Skin epidermis (tissue), 12 donors: ENCODE data around the gene CYB561.
"Not testable (repeated sequence)": the region's sequence is repeated elsewhere in the genome, so short reads cannot be mapped to it uniquely, and the experiment has no call there.

ENCODE experiments used
- H3K27ac ChIP-seq, 21 experiments: fragments of 200-600 bp; sonication (generic) in 11 of 21; one replicate each; pipeline ENCODE4 v1.5.0; 2020; ENCODE audit warnings: mild to moderate bottlenecking in 3 of 21, inconsistent platforms in 2 of 21, moderate library complexity in 2 of 21
- H3K4me3 ChIP-seq, 7 experiments: fragments of 200-600 bp; sonication (generic) in 2 of 7; one replicate each; pipeline ENCODE4 v1.5.0; 2020; ENCODE audit warnings: inconsistent platforms in 2 of 7, mild to moderate bottlenecking in 2 of 7, moderate library complexity in 1 of 7

The CYB561 gene

DNA sequence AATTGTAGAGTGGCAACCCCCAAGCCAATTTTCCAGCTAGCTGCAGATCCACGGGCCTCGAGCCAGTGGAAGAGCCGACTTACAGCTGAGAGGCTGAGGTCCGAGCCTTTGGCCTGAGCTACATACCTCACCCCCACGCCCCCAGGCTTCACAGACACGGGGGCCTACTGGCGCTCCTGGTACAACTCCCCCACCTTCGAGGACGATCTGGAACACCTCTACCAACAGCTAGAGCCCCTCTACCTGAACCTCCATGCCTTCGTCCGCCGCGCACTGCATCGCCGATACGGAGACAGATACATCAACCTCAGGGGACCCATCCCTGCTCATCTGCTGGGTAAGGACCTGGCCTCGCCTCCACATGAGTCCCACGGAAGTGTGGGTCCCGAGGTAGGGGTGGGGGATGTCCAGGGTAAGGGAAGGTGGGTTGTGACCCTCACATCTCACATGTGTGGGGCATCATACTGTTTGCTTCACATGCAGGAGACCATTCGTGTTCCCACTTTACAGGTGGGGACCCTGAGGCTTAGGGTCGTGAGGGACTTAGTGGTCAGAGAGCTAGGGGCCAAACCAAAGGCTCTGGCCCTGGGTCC, 34.2 kb upstream of the CYB561 start:
- Histone ChIP-seq H3K4me3 (no peak overlapping the region), H3K27ac (no peak overlapping the region)

GRCh38 chr17:63479495-63480184, 33.5 kb upstream of the CYB561 start:
- Histone ChIP-seq H3K4me3 (no peak overlapping the region), H3K27ac (no peak overlapping the region)

DNA sequence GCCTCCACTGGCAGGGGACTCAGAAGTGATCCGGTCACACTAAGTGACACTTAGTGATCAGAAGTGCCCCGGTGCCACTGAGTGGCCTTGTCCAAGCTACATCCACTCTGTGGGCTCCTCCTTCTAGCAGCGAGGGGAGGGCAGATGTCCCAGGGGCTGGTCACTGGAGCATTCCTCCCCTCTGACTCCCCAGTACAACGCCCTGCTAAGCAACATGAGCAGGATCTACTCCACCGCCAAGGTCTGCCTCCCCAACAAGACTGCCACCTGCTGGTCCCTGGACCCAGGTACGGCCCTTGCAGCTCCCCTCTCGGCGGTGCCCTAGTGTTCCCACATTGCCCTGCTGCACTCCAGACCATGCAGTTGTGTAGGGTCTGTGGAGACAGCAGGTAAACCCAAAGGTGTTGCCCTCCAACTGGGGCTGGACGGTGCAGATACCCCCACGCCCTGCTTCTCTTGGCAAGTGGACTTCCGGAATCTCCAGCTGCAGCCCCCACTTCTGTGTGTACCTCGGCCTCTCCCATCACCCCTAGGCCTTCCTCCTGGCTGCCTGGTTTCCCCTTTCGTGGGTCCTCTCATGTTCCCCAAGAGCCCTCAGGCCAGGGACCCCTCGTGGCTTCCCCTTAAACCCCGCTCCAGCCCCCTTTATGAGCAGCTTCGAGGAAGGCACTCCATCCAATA, 32.8 kb upstream of the CYB561 start:
- H3K27ac ChIP-seq: no peak overlapping the region
- H3K4me3 ChIP-seq: no peak overlapping the region

GRCh38 chr17:63477480-63478440, 31.7 kb upstream of the CYB561 start:
- Histone ChIP-seq H3K4me3 (peak overlapping the region; percentile 43 to 57 (median 49)), H3K27ac (peak overlapping the region in 3 of 21 experiments; percentile 44 to 65 (median 49))

GRCh38 chr17:63476854-63477479, 30.9 kb upstream of the CYB561 start, which contains the start of gene ACE:
Gene ACE, plus strand, starts transcription at chr17:63477061. Its CDS starts 34 bp downstream, at chr17:63477095.
- Histone ChIP-seq H3K4me3 (peak within 1 kb of the TSS; percentile 43 to 57 (median 49)), H3K27ac (peak within 1 kb of the TSS in 8 of 21 experiments; percentile 5 to 65 (median 32))

GRCh38 chr17:63476459-63476853, 30.4 kb upstream of the CYB561 start:
- Histone ChIP-seq H3K4me3 (peak overlapping the region; percentile 43 to 57 (median 49)), H3K27ac (peak overlapping the region in 8 of 21 experiments; percentile 5 to 65 (median 32))

DNA sequence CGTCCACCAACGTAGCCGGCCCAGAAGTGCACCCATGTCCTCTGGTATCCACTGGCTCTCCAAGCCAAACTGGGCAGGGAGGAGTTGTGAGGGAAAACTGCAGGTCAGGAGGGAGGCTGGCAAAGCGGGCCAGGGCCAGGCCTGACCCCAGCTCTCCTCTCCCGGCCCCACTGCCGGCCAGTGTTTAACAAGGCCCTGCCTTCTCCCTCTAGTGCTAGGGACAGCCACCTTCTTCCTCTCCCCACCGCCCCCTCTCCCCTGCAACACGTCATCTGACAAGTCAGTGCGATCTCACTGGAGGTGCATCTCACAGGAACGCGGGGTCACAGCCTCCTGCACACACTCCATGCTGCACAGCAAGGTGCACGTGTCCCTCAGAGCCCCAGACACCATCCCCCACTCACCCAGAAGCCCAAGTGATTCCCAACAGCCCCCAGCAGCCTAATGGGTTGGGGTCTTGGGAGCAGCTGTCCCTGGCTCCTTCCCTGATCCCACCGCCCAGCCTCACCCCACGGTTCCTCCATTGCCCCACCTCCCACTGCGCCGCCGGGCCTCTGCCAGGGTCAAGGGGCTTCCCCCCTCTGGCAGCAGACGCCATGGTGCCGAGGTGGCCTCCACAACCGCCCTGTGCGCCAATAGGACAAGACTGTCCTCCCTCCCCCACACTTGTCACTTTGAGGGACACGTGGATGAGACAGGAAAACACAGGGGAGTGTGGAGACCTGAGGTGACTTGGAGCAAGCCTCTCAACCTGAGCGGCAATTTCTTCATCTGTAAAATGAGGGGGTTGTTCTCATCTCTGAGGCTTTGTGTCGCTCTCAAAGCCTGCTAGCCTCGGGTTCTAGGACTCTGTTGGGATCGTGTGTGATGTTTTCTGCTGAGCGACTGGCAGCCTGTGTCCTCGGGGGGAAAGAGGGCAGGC, 29.6 kb upstream of the CYB561 start:
- Histone ChIP-seq H3K4me3 (peak overlapping the region in 2 of 7 experiments; percentile 52 to 57), H3K27ac (peak overlapping the region in 9 of 21 experiments; percentile 5 to 65 (median 38))

GRCh38 chr17:63474586-63475460, 28.7 kb upstream of the CYB561 start:
- Histone ChIP-seq H3K27ac (peak overlapping the region in 4 of 21 experiments; percentile 10 to 59 (median 30)), H3K4me3 (no peak overlapping the region)

DNA sequence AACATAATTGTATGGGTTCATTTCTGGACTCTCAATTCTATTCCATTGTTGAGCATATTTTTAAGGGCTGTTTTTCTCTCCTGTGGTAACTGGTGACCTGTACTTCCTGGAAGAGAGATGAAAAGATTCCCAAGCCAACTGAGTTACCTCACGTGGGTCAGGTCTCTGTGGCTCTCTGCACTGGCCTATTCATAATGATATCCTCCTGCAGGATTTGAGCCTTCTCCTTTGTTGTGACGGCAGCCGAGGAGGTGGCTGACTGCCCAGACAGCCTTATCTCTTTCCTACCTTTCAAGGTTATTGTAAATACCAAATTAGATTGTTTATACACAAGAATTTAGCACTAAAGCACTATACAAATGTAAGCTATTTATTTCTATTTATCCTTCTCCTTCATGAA, 28.1 kb upstream of the CYB561 start:
- Histone ChIP-seq H3K27ac (peak overlapping the region in 1 of 21 experiments; percentile 35), H3K4me3 (no peak overlapping the region)

DNA sequence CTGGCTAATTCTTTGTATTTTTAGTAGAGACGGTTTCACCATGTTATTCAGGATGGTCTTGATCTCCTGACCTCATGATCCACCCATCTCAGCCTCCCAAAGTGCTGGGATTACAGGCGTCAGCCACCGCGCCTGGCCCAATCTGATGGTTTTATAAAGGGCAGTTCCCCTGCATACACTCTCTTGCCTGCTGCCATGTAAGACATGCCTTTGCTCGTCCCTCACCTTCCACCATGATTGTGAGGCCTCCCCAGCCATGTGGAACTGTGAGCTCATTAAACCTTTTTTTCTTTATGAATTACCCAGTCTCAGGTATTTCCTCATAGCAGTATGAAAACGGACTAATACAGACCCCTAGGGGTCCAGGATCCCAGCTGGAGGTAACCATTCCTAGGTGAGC, 22.0 kb upstream of the CYB561 start:
- H3K4me3 ChIP-seq, H3K27ac ChIP-seq: not testable (repeated sequence)

DNA sequence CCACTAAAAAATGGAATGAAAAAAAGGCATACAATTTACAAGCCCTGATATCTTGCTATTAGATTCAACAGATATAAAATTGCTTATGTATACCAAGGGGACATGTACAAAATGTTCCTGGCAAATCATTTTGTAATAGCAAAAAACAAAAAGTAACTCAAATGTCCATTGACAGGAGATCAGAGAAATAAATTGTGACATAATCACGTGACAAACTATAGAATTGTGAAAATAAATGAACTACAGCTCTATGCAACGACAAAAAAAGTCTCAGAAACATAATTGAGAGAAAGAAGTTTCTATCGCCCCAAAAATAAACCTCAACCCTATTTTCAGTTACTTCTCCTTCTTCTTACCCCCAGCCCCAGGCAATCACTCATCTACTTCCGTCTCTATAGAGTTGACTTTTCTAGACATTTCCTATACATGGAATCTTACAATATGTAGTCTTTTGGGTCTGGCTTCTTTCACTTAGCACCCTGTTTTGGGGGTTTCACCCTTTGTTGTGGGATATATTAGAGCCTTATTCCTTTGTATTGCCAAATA, 18.7 kb upstream of the CYB561 start:
- no peak overlapping the region for H3K27ac ChIP-seq
- H3K4me3 ChIP-seq: no peak overlapping the region

GRCh38 chr17:63463771-63464170, 17.7 kb upstream of the CYB561 start:
- H3K27ac ChIP-seq: no peak overlapping the region

GRCh38 chr17:63460018-63460417, 13.9 kb upstream of the CYB561 start:
- H3K27ac ChIP-seq: peak overlapping the region in 9 of 21 experiments; percentile 39 to 77 (median 68)
- no peak overlapping the region for H3K4me3 ChIP-seq

More at GRCh38 chr17:63463771-63464170, 17.7 kb upstream of the CYB561 start:
- H3K4me3 ChIP-seq: no peak overlapping the region

DNA sequence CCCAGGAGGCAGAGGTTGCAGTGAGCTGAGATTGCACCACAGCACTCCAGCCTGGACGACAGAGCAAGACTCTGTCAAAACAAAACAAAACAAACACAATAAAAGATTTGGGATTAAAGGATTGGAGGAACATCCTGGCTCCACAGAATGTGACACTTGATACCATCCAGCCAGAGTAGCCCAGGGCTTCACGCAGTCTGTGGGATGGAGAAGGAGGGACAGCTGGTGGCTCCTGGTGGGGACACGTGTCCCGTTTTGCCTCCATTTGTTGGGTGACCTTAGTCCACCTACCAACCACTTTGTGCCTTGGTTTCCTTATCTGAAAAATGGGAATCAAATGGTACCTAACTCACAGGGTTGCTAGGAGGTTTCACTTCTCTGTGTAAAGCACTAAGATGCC, 12.4 kb upstream of the CYB561 start:
- H3K27ac ChIP-seq: no peak overlapping the region
- no peak overlapping the region for H3K4me3 ChIP-seq

DNA sequence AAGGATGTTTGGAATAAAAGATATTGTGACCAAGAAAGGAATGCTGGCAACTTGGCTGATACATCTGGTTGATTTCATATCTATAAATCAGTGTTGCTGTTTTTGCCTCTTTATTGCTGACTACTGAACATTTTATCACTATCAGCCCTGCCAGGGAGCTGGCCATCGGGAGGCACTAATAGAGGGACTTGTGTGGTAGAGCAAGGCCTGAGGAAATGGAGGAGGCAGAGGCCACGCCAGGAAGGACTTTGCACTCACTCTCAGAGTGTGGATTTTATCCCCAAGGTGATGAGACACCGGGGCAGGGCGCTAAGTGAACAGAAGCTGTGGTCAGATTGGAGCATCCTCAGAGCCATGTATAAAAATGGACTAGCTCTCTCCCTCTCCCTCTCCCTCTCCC, 9.3 kb upstream of the CYB561 start:
- Histone ChIP-seq H3K27ac (peak overlapping the region in 1 of 21 experiments; percentile 44), H3K4me3 (no peak overlapping the region)

GRCh38 chr17:63454915-63455314, 8.8 kb upstream of the CYB561 start:
- no peak overlapping the region for H3K4me3 ChIP-seq
- peak overlapping the region in 2 of 21 experiments; percentile 27 to 44 for H3K27ac ChIP-seq

DNA sequence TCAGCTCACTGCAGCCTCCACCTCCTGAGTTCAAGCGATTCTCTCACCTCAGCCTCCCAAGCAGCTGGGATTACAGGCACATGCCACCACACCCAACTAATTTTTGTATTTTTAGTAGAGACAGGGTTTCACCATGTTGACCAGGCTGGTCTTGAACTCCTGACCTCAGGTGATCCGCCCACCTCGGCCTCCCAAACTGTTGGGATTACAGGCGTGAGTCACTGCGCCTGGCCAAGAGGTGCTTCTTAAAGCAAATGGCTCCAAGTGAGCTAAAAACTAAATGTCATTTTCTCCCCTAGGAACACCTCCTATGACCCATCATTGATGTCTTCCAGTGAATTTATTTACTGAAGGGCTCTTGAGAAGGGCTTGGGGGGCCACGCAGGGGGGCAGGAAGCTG, 8.3 kb upstream of the CYB561 start:
- peak overlapping the region in 1 of 21 experiments; percentile 27 for H3K27ac ChIP-seq
- H3K4me3 ChIP-seq: not testable (repeated sequence)
